HCT116 (cell line): ENCODE data around the gene ZFAND5.

ENCODE experiments used
- CEBPB ChIP-seq: IDR thresholded peaks from 2 replicates; pipeline ENCODE4 v1.6.1; 2012; ENCODE audit warnings: low read depth
- EGR1 ChIP-seq: IDR thresholded peaks from 2 replicates; pipeline ENCODE4 v1.6.1; 2012; ENCODE audit warnings: low read depth
- ELF1 ChIP-seq: IDR thresholded peaks from 2 replicates; pipeline ENCODE4 v1.6.1; 2012; ENCODE audit warnings: low read depth, borderline replicate concordance
- EZH2 ChIP-seq: fragments of 200-600 bp; sonication (generic); IDR thresholded peaks from 2 replicates; pipeline ENCODE4 v1.6.1; 2017; ENCODE audit warnings: antibody characterized with exemption, mixed run types
- JUND ChIP-seq: IDR thresholded peaks from 2 replicates; pipeline ENCODE4 v1.6.1; 2012
- POLR2A ChIP-seq: IDR thresholded peaks from 2 replicates; pipeline ENCODE4 v1.7.0; 2011; ENCODE audit warnings: borderline replicate concordance; ENCODE audit not compliant: insufficient read depth, insufficient read length; ENCODE audit errors: extremely low read depth
- POLR2AphosphoS5 ChIP-seq: IDR thresholded peaks from 2 replicates; pipeline ENCODE4 v1.6.1; 2011; ENCODE audit warnings: mild to moderate bottlenecking, low read depth, low read length, moderate library complexity
- RAD21 ChIP-seq: IDR thresholded peaks from 2 replicates; pipeline ENCODE4 v1.6.1; 2012; ENCODE audit warnings: low read depth, mild to moderate bottlenecking
- SRF ChIP-seq: IDR thresholded peaks from 2 replicates; pipeline ENCODE4 v1.6.1; 2012; ENCODE audit warnings: low read depth
- YY1 ChIP-seq: IDR thresholded peaks from 2 replicates; pipeline ENCODE4 v1.6.1; 2011; ENCODE audit warnings: low read length, low read depth, moderate library complexity, mild to moderate bottlenecking; ENCODE audit not compliant: insufficient replicate concordance; ENCODE audit errors: extremely low read depth
- ZFX ChIP-seq: fragments of 450-650 bp; IDR thresholded peaks from 2 replicates; pipeline ENCODE4 v1.6.1; 2017
- TF ChIP-seq, protein P1 (sequence below), 3 experiments: fragments of 200-600 bp in 1 of 3; sonication (generic) in 1 of 3; IDR thresholded peaks in 2 of 3; conservative IDR thresholded peaks in 1 of 3; 2 replicates each; pipeline ENCODE4 v1.5.1; 2012 to 2017; ENCODE audit warnings: low read depth in 2 of 3, low read length in 2 of 3, antibody characterized with exemption in 1 of 3, borderline replicate concordance in 1 of 3, control low read depth in 1 of 3, mild to moderate bottlenecking in 1 of 3, mixed read lengths in 1 of 3, mixed run types in 1 of 3, moderate library complexity in 1 of 3; ENCODE audit not compliant: insufficient read depth in 1 of 3
- TF ChIP-seq, protein P2 (sequence below): IDR thresholded peaks from 2 replicates; pipeline ENCODE4 v1.6.1; 2012
- TF ChIP-seq, protein P3 (sequence below): IDR thresholded peaks from 2 replicates; pipeline ENCODE4 v1.6.1; 2011; ENCODE audit warnings: mild to moderate bottlenecking, low read length, moderate library complexity; ENCODE audit not compliant: insufficient replicate concordance; ENCODE audit errors: extremely low read depth

DNA sequence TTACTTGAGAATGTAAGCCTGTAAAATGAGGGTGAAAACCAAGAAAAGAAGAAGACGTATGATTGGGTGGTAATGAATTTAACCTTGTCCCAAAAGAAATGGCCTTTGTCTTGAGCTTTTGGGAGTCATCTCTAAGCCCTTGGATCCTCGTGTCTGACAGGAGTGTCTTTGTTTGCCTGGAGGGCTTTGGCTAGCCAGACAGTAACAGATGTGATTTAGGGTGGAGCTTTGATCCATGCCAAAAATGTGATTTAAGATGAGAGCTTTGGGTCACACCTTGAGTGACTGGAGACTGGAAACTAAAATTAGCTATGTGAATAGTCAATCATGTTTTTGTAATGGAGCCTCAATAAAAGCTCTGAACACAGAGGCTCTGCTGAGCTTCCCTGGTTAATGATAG is 25.9 kb upstream of the ZFAND5 start:
- TF ChIP-seq YY1, result no peak
- TF ChIP-seq RAD21, result no peak
- no peak for TF ChIP-seq CEBPB
- TF ChIP-seq, protein P1, sequence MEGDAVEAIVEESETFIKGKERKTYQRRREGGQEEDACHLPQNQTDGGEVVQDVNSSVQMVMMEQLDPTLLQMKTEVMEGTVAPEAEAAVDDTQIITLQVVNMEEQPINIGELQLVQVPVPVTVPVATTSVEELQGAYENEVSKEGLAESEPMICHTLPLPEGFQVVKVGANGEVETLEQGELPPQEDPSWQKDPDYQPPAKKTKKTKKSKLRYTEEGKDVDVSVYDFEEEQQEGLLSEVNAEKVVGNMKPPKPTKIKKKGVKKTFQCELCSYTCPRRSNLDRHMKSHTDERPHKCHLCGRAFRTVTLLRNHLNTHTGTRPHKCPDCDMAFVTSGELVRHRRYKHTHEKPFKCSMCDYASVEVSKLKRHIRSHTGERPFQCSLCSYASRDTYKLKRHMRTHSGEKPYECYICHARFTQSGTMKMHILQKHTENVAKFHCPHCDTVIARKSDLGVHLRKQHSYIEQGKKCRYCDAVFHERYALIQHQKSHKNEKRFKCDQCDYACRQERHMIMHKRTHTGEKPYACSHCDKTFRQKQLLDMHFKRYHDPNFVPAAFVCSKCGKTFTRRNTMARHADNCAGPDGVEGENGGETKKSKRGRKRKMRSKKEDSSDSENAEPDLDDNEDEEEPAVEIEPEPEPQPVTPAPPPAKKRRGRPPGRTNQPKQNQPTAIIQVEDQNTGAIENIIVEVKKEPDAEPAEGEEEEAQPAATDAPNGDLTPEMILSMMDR (IDR thresholded peaks at IDR 0.05 in 2 of 3, conservative IDR thresholded peaks at IDR 0.05 in 1 of 3; ENCODE audit: borderline replicate concordance in 1 of 3, insufficient read depth in 1 of 3, low read depth in 2 of 3, low read length in 2 of 3), result no peak
- no peak for TF ChIP-seq EZH2
- TF ChIP-seq POLR2A, result no peak
- no peak for TF ChIP-seq ZFX
- TF ChIP-seq, protein P2, sequence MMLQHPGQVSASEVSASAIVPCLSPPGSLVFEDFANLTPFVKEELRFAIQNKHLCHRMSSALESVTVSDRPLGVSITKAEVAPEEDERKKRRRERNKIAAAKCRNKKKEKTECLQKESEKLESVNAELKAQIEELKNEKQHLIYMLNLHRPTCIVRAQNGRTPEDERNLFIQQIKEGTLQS, result no peak
- no peak for TF ChIP-seq SRF
- TF ChIP-seq, protein P3, sequence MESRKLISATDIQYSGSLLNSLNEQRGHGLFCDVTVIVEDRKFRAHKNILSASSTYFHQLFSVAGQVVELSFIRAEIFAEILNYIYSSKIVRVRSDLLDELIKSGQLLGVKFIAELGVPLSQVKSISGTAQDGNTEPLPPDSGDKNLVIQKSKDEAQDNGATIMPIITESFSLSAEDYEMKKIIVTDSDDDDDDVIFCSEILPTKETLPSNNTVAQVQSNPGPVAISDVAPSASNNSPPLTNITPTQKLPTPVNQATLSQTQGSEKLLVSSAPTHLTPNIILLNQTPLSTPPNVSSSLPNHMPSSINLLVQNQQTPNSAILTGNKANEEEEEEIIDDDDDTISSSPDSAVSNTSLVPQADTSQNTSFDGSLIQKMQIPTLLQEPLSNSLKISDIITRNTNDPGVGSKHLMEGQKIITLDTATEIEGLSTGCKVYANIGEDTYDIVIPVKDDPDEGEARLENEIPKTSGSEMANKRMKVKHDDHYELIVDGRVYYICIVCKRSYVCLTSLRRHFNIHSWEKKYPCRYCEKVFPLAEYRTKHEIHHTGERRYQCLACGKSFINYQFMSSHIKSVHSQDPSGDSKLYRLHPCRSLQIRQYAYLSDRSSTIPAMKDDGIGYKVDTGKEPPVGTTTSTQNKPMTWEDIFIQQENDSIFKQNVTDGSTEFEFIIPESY, result no peak
- TF ChIP-seq JUND, result no peak
- TF ChIP-seq POLR2AphosphoS5, result no peak
- TF ChIP-seq EGR1, result no peak
- TF ChIP-seq ELF1, result no peak
